IPS-15b (cell line): ENCODE measurements around the gene APC2.
A peak's percentile ranks its signal among the peaks of the same experiment; 100 is the strongest.

ENCODE experiments used
- H3K27me3 ChIP-seq: one replicate; pipeline ENCODE4 v1.6.1; 2013; ENCODE audit warnings: low read length; ENCODE audit not compliant: control insufficient read depth, insufficient read depth
- H3K36me3 ChIP-seq: one replicate; pipeline ENCODE4 v1.6.1; 2013; ENCODE audit warnings: low read length; ENCODE audit not compliant: control insufficient read depth, insufficient read depth
- H3K4me1 ChIP-seq: one replicate; pipeline ENCODE4 v1.6.1; 2013; ENCODE audit warnings: mild to moderate bottlenecking, low read length; ENCODE audit not compliant: control insufficient read depth, insufficient read depth
- H3K4me3 ChIP-seq: one replicate; pipeline ENCODE4 v1.5.1; 2013; ENCODE audit warnings: low read depth, low read length
- H3K9ac ChIP-seq: one replicate; pipeline ENCODE4 v1.6.1; 2013; ENCODE audit warnings: low read depth, mild to moderate bottlenecking, low read length
- H3K9me3 ChIP-seq: one replicate; pipeline ENCODE4 v1.6.1; 2013; ENCODE audit warnings: mild to moderate bottlenecking, low read length; ENCODE audit not compliant: control insufficient read depth, insufficient read depth

The APC2 gene

DNA sequence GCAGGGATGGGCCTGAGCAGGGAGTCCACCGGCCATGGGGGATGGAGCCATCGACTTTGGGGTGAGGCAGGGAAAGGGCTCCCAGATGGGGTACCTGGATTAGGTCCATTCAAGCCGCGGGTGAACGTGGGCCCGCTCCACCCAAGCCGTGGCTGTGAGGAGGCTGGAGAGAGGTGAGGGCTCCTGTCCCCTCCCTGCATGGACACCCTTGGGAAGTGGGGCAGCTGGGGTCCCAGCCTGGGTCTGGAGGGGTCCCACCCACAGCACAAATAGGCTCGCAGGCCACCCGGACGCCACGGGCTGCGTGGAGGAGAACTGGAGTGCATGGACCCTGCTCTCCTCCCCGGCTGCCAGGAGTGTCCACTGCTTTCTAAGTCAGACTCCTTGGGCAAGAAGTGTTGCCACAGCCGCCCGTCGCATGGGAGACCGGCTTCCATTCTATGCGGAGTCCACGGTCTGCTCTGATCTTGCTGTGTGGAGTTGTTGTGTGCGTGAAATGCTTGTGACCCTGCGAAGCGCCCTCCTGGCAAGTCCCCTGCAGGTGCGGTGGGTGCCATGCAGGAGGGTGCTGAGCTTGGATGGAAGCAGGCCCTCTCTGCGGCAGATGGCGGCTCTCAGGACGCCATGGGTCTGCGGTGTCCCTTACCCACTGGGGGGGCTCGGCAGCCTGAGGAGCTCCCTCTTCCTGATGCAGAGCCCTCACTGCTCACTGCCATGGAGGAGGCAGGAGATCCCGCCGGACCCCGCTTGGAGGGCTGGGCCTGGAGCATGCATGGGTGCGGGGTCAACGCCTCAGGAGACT, 40.5 kb upstream of the APC2 start:
- peaks cover 4% of the 10 kb centered on the region for H3K4me1 ChIP-seq
- H3K9me3 ChIP-seq = no peaks in the 10 kb centered on the region
- H3K4me3 ChIP-seq = peak overlapping the region; percentile 86
- peak overlapping the region; percentile 94 for H3K9ac ChIP-seq
- H3K36me3 ChIP-seq = peaks cover 36% of the 10 kb centered on the region
- no peaks in the 10 kb centered on the region for H3K27me3 ChIP-seq

DNA sequence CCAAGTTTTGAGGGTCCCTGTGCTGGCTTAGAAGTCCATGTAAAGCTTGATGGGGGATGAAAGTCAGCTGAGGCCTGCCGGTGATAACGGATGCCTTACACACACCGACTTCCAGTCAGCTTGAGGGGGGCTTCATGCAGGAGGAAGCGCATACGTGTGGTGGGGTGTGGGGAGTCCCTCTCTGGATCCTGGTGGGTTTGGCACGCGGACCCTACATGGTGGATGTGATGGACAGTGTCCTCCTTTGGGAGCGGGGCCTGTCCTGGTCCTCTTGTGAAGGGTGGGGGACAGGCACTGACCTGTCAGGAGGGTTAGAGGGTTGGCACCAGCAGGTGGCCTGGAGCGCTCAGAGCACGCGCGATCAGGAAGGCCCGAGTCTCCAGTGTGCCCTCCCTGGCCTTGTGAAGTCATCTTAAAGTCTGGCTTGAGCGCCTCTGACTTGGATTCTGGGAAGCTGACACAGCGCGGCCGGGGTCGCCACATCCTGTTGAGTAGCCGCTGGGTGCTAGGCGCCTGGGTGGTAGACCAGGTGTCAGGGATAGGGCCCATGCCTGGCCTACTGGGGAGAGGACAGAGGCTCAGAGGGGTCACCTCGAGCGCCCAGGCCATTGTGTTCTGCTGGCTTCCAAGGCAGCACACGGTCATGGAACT, 39.7 kb upstream of the APC2 start:
- Histone ChIP-seq H3K9ac (no peak overlapping the region), H3K4me1 (peaks cover 4% of the 10 kb centered on the region), H3K4me3 (peak overlapping the region; percentile 30), H3K9me3 (no peaks in the 10 kb centered on the region), H3K27me3 (no peaks in the 10 kb centered on the region), H3K36me3 (peaks cover 36% of the 10 kb centered on the region)

DNA sequence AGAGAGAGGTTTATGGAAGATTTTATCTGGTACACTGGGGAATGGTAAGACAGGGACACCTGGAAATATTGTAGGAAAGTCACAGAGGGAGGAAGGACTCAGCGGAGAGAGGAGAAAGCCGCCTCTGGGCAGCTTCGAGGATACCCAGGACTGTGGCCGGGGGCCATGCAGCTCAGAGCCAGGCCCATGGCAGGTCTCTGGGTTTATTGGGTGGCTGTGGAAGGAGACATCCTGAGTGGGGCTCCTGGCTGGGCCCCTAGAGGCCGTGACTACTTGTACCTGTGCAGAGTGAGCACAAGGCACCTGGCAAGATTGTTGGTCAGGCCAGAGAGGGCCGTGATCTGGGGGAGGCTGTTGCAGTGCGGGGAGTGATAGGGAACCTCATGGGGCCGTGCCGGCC, 39.1 kb upstream of the APC2 start:
- H3K9me3 ChIP-seq = no peaks in the 10 kb centered on the region
- H3K27me3 ChIP-seq = no peaks in the 10 kb centered on the region
- H3K9ac ChIP-seq = peak overlapping the region; percentile 73
- peaks cover 37% of the 10 kb centered on the region for H3K36me3 ChIP-seq
- H3K4me1 ChIP-seq = peaks cover 7% of the 10 kb centered on the region
- no peak overlapping the region for H3K4me3 ChIP-seq

DNA sequence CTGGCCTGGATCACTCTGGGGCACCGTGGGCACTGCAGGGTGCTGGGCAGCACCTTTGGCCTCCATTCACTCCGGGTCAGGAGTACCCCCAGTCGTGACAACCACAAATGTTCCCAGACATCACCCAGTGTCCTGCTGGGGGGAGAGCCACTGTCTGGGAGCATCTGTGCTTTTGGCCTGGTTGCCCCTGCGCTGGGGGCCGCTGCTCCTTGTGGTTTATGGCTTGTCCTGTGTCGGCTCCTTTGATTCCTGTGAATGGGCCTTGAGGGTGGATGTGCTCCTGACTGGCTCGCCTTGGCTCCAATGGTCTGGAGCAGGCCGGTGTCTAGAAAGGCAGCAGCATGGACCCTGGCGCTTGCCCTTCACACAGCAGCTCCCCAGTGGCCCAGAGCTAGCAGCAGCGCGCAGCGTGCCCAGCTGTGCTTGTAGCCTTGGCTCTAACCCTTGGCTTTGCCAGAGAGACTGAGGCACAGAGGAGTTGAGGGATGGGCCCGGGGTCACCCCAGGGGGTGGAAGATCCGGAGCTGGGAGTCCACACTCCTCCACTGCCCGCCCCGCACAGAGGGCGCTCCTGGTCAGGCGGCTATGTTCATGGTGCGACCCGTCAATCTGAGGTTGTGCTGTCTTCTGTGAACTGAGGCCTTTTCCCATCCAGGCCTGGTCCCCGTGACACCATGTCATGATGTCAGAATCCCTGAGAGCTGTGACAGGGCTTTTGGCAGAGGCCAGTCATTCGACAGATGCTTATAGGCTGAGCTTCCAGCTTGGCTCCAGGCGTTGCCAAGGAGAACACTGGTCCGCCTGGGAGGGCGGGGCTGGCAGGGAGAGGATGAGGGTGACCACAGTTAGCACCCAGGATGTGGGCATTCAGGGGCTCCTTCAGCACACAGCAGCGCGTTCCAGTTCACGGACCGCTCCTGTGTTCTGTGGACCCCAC, 38.4 kb upstream of the APC2 start:
- Histone ChIP-seq H3K4me3 (no peak overlapping the region), H3K4me1 (peaks cover 13% of the 10 kb centered on the region), H3K9ac (peak overlapping the region; percentile 73), H3K9me3 (no peaks in the 10 kb centered on the region), H3K27me3 (no peaks in the 10 kb centered on the region), H3K36me3 (peaks cover 43% of the 10 kb centered on the region)

DNA sequence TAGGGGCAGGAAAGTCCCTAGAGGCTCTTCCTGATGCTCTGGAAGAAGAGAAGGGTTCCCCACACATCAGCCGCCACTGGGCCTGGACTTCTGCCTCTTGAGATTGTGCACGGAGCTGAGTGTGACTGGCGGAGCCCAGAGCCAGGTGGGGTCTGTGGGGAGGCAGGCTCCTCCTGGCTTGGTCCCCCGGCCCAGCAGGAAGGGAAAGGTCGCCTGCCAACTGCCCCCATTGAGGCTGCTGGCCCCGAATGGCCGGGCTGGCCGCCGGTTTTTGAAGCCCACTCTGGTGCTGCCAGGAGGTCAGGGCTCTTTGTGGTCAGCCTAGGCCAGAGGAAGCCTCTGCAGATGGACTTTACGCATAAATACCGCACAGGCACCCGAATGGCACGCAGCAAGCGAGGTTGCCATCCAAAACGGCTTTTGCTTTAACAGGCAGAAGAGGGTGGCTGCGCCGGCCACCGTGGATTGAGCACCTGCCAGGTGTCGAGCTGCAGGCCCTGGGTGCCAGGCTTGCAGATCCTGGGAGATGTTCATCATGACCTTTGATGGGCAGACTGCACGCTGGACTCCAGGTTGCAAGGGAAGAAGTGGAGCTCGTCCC, 37.5 kb upstream of the APC2 start:
- Histone ChIP-seq H3K9ac (no peak overlapping the region), H3K4me3 (no peak overlapping the region), H3K4me1 (peaks cover 16% of the 10 kb centered on the region), H3K36me3 (peaks cover 47% of the 10 kb centered on the region), H3K9me3 (no peaks in the 10 kb centered on the region), H3K27me3 (no peaks in the 10 kb centered on the region)

DNA sequence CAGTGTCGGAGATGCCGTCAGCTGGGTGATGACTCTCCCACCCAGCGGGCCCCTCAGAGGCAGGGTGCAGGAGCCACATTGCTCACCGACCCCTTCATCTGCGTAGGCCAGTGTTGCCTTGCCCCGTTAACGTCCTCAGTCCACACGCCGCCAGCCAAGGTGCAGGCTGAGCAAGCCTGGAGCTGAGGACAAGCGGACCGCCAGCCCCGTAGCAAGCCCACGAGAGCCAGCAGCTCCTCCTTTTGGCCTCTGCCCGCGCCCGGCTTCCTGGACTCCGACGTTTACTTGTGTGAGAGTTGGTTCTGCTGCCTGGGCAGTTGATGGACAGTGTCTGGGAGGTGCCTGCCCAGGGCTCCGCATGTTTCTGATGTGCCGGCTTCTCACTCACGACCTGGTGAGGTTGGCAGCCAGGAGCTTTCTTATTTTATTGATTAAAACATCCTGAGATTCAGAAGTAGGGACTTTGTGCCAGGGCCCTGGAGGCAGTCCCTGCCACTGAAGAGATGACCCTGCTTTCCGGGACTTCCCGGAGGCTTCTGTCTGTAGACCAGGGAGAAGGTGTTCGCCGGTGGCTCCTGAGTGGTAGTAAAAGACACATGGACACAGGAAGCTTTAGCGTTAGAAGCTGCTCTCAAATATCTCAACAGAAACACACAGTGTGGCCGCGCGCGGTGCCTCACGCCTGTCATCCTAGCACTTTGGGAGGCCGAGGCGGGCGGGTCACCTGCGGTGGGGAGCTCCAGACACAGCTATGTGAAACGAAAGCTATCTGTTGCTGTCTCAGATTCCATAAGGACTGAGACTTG, 36.7 kb upstream of the APC2 start:
- Histone ChIP-seq H3K9ac (no peak overlapping the region), H3K4me3 (no peak overlapping the region), H3K36me3 (peaks cover 55% of the 10 kb centered on the region), H3K27me3 (no peaks in the 10 kb centered on the region), H3K9me3 (no peaks in the 10 kb centered on the region), H3K4me1 (peaks cover 18% of the 10 kb centered on the region)

DNA sequence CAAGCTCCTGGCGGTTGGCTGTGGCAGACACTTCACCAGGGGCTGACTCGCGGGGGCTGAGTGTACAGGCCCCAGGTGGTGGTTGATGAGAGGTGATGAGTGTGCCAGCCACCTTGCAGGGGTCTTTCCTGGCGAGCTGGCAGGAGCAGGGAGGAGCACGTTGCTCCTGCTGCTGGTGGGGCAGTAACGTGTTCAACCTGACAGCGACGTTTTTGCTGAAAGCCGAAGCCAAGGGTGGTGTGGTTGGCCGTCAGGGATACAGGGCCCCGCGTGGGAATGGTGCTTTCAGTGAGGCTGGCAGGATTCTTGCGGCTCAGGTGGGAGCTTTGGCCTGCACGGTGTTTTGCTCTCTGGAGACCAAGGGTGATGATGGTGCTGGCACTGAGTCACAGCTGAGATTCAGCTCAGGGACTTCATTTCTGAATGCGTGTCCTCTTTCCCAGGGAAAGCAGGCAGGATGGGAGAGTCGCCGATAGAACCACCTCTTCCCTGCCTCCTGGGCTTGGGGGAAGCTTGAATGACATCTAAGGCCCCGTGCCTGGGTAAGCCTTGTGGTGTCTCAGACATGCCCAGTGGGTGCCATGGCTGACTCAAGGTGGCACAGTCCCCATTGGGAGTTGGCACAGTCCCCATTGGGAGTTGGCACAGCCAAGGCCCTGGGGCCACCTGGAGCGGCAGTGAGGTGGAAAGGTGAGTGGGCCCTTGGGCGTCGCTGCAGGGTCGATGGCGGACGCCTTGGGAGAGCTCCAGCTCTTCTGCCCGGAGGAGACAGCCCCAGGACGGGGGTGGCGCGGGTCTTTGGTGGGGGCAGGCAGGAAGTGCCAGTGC, 33.7 kb upstream of the APC2 start:
- no peaks in the 10 kb centered on the region for H3K27me3 ChIP-seq
- H3K9me3 ChIP-seq = no peaks in the 10 kb centered on the region
- peaks cover 62% of the 10 kb centered on the region for H3K36me3 ChIP-seq
- H3K4me1 ChIP-seq = peaks cover 14% of the 10 kb centered on the region
- H3K4me3 ChIP-seq = peak overlapping the region; percentile 35
- peak overlapping the region; percentile 81 for H3K9ac ChIP-seq

DNA sequence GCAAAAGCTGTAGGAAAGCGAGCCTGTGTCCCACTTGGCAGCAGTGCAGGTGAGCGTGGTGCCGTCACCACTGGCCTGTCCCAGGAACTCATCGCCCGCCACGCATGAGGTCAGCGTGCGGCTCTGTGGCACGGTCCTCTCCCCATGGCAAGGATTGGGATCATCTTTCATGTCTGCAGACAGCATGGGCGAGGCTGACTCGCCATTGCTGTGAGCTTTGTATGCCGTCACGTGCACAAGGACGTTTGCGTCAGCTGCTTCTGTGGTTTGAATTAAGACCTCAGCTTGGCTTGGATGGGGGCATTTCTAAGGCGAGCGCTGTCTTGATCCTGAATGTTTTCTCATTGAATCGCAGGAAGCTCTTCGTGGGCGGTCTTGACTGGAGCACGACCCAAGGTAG, 32.8 kb upstream of the APC2 start:
- Histone ChIP-seq H3K9me3 (no peaks in the 10 kb centered on the region), H3K4me1 (peaks cover 14% of the 10 kb centered on the region), H3K36me3 (peaks cover 66% of the 10 kb centered on the region), H3K27me3 (no peaks in the 10 kb centered on the region), H3K9ac (no peak overlapping the region), H3K4me3 (no peak overlapping the region)

DNA sequence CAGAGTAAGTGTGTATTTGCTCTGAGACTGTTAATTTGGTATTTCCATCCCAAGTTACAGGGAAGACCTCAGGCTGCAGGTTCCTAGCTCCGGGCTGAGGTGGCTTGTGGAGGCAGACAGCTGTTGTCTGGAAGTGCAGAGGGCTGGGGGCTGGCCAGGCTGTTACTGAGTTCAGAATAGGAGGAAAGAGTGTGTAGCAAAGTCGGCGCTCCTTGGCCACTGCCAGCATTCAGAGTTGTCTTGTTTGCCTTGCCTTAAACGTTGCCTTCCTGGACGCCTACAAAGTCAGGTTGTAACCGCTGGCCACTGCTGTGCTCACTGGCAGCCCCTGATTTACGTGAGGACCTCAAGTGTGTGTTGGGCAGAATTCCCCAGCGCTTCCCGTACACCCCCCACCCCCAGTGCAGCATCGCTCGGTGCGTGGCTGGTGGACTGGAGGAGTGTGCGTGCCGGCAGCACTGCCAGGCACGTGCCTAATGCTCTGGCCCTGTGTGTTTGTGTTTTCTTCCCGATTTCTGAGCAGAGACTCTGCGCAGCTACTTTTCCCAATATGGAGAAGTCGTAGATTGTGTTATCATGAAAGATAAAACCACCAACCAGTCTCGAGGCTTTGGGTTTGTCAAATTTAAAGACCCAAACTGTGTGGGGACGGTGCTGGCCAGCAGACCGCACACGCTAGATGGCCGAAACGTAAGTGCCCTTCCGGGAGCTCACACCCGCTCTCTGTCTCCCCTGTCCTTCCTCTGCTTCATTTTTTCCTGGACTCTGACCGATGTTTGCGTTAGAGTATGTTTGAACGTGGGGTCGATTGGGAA, 32.0 kb upstream of the APC2 start:
- Histone ChIP-seq H3K36me3 (peaks cover 67% of the 10 kb centered on the region), H3K9ac (peak overlapping the region; percentile 60), H3K4me1 (peaks cover 14% of the 10 kb centered on the region), H3K9me3 (no peaks in the 10 kb centered on the region), H3K27me3 (no peaks in the 10 kb centered on the region), H3K4me3 (no peak overlapping the region)

DNA sequence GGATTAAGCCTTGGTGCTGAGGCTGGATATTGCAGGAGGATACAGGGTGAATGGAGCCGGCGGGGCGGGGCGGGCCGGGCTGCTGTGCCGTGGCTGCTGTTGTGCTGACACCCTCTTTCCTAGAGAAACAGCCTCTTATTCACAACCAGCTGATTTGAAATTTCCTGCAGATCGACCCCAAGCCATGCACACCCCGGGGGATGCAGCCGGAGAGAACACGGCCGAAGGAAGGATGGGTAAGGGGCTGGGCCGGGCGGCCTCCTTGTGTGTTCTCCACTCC, 31.5 kb upstream of the APC2 start:
- Histone ChIP-seq H3K9ac (peak overlapping the region; percentile 60), H3K9me3 (no peaks in the 10 kb centered on the region), H3K36me3 (peaks cover 67% of the 10 kb centered on the region), H3K27me3 (no peaks in the 10 kb centered on the region), H3K4me1 (peaks cover 14% of the 10 kb centered on the region), H3K4me3 (no peak overlapping the region)
